NCI-H2196 (cell line): ENCODE results near the gene UBE2V1.
"Not testable (repeated sequence)": the region's sequence is repeated elsewhere in the genome, so short reads cannot be mapped to it uniquely, and the experiment has no call there.

Source experiments
- DNase-seq: peaks from one replicate; lab custom pipeline; 2025; ENCODE audit not compliant: unreplicated experiment; lab: John Stamatoyannopoulos, UW

Gene UBE2V1

GRCh38 chr20:50097843-50098242, 15.1 kb downstream of the UBE2V1 start:
- no peak for DNase-seq

- no peak for DNase-seq
Observed at GRCh38 chr20:50096237-50096636, 16.7 kb downstream of the UBE2V1 start.

DNA sequence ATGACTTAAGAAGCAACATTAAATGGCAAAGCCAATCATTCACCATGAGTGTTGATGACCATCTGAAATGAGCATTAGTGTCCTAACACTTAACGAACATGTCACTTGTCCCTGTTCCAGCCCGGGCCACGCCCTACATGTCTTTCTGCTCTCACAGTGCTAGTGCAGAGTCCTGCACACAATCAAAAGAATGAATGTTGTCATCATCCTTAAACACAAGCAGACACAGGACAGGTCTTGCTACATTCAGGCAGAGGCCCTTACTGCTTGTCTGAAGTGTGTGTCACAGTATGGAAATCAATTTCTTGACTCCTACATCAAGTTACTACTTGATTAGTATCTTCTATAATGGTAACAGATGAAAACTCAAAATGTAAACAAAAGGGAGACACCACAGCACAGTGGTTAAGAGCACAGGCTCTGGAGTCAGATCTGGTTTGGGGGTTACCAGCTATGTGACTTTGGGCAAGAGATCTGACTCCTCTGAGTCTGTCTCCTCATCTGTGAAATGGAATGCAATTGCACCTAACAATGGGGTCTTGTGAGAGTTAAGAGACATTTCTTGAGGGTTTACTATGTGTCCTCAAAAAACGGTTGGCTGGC, 17.4 kb downstream of the UBE2V1 start:
- no peak for DNase-seq

- DNase-seq = no peak
Observed at GRCh38 chr20:50094522-50094921, 18.4 kb downstream of the UBE2V1 start.

DNA sequence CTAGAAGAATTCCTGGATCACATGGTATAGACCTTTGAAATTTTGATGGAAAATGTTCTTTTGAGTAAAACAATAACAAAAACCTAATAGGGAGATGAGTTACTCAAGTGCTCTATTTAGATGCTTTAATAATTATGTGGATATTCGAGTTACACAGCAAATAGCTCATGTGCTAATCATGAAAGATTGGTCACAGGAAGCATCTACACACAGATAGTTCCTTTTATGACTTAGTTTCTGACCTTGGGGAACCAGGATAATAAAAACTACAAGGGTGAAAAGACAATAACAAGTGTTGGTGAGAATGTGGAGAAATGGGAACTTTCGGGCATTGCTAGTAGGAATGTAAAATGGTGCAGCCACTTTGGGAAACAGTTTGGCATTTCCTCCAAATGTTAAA, 19.7 kb downstream of the UBE2V1 start:
- DNase-seq = no peak

DNA sequence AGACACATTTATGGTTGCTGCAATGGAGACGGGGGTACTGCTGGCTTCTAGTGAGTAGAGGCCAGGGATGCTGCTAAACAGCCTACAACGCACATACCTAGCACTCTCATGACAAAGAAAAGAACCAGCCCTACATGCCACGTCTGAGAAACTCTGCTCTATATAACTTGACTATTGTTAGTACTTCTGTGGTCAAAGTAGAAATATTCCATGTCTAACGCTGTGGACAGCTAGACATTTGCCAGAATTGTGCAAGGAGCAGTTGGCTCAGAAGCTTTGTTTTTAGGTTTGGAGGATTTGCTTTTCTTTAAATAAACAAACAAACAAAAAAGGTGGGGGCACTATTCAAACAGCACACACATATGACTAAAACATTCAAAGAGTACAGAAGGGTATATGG, 20.5 kb downstream of the UBE2V1 start:
- DNase-seq = no peak

DNA sequence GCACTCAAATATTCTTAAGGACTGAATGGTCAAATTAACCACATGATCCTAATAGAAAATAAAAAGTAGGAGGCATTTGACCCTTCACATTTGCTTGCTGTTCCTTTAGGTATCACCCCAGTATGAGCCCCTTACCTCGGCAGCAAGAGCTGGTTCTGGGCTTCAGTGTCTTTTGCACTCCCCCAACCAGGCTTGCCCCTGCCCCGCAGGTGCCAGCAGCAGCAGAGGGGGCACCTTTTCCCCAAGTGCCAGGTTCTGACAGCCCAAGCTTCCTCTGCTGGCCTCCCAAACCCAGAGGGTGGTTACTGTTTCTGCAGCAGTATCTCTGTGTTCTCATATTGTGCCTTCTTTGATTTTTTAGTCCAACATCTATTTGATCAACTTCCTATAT, 23.2 kb downstream of the UBE2V1 start:
- DNase-seq = no peak

DNA sequence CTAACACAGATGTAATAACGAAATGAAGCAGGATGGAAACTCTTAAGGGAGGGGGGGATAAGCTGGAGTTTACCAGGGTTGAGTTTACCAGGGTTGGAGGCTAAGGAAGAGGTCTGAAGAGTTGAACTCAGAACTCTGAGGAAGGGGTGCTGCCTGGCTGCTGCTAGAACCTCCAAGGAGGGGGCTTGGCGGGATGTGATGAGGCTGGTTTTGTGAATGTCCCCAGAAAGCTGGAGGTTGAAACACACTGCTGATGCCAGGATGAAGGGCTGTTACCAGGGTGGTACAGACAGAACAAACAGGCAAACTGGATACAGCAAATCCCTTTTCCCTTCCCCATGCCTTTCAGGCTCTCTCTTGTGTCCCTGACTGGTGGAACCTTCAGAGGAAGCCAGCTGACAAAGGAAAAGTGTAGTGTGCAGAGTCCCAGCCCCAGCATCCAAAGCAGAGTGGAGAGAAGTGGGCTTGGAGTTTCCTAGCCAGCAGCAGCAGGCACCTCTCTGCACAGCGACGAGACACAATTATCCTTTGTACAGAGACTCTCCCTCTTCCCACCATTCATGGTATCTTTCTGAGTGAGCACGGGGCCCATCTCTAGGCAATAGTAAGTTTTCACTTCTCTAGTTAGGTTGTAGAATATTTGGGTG, 23.7 kb downstream of the UBE2V1 start:
- DNase-seq = no peak

GRCh38 chr20:50088022-50088421, 24.9 kb downstream of the UBE2V1 start:
- no peak for DNase-seq

DNA sequence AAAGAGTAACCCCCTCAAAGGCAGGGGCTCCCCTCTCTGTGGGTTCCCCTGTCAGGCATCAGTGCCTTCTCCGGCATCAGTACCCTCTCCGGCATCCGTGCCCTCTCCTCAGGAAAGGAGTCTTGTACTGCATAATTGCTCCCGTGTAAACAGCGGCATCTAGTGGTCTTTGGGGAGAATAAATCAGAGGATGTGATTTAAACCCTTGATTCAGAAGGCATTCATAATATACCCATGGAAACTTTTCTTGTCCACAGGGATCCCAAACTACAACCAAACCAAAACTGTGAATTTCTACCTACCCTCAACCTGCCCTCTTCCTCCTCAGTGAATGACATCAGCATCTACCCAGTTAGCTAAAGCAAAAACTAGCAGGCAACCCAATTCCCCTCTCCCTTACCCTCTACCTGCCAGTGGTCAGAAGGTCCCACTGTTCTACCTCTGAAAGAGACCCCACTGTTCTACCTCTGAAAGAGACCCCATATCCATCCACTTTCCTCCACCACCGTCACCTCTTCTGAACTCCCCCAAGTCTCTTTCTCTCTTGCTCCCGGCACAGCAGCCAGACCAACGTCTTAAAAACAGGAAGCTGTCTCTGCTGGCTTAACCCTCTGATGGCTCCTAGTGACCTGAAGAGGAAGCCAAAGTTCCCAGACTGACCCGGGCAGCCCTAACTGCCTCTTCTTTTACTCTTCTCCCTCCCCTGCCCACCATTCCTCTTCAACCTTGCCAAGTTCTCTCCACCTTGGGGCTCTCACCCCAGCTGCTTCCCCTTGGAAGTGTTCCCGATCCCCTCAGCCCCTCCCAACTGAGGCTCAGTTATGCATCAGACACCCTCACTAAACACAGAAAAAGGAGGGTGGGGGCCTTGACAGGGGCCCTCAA, 27.2 kb downstream of the UBE2V1 start:
- DNase-seq = peak; percentile 70

GRCh38 chr20:50085146-50085480, 27.8 kb downstream of the UBE2V1 start:
- no peak for DNase-seq

DNA sequence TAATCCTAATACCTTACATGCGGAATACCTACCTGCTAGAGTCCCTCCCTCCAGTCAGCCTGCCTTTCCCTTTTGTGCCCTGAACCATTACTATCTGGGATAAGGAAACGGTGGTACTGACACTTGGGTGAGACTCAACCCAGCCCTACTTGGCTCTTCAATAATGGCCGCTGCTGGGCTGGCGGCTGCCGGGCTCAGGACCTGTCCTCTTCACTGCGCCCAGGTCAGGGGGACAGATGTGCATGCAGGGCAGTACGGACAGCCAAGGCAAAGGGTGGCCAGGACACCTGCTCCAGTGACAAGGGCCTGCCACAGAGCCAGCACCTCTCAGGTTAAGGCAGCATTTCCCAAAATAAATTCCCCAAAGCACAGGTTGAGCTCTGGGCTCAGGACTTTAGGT, 29.9 kb downstream of the UBE2V1 start:
- DNase-seq = no peak

DNA sequence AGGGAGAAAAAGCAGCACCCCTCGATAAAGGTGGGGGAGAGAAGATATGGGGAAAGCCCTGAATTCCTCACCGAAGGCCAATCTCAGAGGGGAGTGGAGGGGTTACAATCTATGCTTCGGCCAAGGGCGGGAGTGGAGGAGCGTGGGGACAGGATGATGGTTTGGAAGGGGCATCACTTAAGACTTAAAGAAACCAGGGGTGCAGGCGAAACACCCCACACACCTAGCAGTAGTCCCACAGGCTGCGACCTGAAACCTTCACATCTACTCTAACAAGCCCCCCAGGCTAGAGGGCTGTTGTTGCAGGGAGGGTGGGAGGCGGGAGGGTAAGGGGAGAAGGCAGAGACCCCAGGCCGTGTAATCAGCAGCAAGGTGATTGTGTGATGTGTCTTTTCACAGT, 30.9 kb downstream of the UBE2V1 start:
- DNase-seq = not testable (repeated sequence)

DNA sequence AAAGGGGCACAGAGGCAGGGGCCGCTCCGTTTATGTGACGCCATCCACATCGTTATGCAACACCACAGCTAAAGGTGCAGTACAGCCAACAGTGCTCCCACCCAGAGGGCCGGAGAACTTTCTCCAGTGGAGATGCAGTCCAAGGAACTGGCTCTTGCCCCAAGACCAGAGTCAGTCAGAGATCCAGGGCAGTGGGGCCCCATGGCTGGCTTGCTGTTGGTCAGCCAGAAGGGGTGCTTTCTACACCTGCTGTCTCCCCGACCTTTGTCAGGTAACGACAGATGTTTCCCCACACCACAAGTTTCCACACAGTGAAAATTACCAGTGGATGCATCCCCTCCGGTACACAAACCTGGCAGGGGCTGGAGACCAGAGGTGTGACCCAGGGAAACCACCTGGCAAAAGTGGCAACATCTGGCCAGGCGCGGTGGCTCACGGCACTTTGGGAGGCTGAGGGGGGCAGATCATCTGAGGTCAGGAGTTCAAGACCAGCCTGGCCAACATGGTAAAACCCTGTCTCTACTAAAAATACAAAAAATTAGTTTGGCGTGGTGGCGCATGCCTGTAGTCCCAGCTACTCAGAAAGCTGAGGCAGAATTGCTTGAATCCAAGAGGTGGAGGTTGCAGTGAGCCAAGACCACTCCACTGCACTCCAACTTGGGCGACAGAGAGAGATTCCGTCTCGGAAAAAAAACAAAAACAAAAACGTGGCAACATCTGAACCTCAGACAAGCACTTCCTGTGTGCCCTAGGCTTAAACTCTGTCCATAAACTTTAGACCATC, 34.9 kb downstream of the UBE2V1 start:
- no peak for DNase-seq

DNA sequence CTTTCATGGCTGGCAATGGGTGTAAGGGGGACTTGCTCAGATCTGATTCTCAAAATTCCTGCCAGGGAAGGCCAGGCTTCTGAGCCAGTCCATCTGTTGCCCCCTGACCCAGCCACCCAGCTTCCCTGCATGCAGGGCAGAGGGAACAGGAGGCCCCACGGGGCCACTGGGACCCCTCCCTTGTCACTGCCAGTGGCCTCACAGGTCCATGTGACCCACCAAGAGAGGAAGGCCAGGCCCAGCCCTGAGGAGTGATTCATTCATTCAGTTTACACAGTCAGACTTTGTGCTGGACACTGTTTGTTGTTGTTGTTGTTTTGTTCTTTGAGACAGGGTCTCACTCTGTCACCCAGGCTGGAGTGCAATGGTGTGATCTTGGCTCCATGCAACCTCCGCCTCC, 39.5 kb downstream of the UBE2V1 start:
- DNase-seq = no peak

DNA sequence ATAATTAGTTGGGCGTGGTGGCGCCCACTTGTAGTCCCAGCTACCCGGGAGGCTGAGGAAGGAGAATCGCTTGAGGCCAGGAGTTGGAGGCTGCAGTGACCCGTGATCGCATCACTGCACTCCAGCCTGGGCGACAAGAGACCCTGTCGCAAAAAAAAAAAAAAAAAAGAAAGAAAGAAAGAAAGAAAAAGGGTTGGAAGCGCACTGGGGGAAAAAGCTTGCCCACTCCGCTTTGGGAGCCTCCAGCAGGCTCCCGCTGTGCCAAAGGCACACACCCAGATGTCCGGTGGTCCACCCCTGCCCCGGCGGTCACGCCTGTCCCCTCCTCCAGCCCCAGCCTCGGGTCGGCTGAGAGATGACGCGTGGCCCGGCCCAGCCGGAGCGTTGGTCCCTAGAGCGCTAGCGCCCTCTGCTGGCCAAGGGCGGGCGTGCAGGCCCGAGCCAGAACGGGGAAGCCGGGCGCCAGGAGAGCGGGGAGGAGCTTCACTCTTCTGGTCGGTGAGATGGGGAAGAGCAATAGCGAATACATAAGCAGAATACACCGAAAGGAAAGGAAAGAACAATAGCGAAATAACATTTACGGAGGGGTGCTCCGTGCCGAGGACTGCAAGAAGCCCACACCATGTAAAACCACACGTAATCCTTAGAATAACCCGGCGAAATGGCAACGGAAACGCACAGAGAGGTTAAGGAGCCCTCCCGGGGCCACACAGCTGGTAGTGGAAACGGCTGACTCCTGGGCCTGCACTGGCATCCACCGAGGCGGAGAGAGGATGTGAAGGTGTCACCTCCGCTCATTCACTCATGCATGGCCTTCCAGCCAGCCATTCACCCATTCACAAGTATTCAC, 41.7 kb downstream of the UBE2V1 start:
- DNase-seq = peak; percentile 95

- no peak for DNase-seq
Observed at GRCh38 chr20:50070361-50070760, 42.6 kb downstream of the UBE2V1 start.

GRCh38 chr20:50068041-50068651, 44.8 kb downstream of the UBE2V1 start:
- no peak for DNase-seq

- no peak for DNase-seq
Observed at GRCh38 chr20:50067461-50067860, 45.5 kb downstream of the UBE2V1 start.

DNA sequence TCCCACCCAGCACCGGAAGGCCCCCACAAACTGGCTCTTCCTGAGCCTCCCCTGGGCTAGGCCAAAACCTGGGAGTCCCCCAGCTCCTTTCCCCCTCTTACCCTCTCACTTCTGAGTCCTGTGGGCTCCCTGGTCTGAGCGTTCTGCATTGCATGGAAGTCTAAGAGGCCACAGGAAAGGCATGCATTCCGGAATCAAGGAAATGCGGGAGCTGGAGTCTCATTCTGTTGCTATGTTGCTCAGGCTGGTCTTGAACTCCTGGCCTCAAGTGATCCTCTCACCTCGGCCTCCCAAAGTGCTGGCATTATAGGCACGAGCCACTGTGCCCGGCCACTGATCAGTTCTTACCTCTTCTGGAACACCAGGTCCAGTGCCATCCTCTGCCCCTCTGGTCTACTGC, 45.9 kb downstream of the UBE2V1 start:
- DNase-seq = no peak
